Measurements from ENCODE around the gene GDF9.

GDF9 gene, protein sequence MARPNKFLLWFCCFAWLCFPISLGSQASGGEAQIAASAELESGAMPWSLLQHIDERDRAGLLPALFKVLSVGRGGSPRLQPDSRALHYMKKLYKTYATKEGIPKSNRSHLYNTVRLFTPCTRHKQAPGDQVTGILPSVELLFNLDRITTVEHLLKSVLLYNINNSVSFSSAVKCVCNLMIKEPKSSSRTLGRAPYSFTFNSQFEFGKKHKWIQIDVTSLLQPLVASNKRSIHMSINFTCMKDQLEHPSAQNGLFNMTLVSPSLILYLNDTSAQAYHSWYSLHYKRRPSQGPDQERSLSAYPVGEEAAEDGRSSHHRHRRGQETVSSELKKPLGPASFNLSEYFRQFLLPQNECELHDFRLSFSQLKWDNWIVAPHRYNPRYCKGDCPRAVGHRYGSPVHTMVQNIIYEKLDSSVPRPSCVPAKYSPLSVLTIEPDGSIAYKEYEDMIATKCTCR

DNA sequence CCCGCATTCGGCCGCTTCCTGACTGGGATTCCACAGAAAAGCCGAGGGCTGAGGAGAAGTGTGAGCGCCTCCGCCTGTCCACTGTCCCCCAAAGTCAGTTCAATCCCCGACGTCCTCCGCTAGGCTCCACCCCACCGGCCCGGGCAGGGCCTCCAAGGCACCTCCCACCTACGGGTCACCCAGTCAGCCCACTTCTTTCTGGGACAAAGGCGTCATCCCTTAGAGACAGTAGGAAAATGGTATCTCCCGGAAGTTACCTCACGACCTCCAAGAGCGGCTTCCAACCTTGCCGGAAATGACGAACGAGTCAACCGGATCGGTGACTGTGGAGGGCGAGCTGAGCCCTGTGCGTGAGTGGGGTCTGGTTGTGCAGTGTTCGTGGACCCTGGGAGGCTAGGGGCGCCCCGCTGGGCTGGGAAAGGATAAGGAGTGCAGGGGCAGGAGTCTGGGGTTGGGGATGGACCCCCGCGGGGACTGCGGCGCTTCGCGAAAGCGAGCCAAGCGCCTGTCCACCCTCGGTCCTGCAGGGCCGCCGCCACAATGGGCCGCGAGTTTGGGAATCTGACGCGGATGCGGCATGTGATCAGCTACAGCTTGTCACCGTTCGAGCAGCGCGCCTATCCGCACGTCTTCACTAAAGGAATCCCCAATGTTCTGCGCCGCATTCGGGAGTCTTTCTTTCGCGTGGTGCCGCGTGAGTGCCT lies at the start of gene GDF9, which contains the start of gene UQCRQ:
GDF9 (minus strand) TSS at position 128 of the 704 bp plus-strand sequence. CDS start 1,936 bp downstream, outside the sequence.
UQCRQ (plus strand) TSS at position 301 of the 704 bp plus-strand sequence; CDS start at position 541, 240 bp downstream.
- DNase-seq (ENCODE audit: low read depth) = peak; percentile 56

DNA sequence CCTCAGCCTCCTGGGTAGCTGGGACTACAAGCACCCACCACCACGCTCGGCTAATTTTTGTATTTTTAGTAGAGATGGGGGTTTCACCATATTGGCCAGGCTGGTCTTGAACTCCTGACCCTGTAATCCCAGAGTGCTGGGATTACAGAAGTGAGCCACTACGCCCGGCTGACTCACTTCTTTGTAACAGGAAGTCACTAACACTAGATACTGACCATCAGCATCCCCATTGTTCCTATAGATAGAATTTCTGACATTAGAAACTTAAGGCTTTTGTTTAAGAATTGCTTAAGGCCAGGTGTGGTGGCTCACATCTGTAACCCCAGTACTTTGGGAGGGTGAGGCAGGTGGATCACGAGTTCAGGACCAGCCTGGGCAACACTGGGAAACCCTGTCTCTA lies 49.4 kb upstream of the GDF9 start:
- no peak for DNase-seq (ENCODE audit: low read depth)

DNA sequence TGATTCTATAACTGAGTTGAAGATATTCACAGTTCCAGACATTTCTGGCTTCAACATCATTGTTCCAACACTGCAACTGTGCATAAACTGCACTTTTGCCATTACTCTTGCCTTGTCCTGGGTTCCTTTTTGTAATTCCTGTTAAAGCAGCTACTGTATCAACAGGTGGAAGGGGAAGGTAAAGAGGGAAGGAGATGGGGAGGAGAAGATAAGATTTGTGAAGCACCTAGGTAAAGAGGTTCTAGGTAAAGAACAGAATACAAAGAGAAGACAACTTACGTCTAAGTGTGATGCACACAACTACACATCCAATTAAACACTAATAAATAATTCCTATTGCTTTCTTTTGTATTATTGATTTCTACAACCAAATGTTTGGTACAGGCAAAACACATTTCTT lies 43.4 kb upstream of the GDF9 start:
- DNase-seq (ENCODE audit: low read depth) = no peak

DNA sequence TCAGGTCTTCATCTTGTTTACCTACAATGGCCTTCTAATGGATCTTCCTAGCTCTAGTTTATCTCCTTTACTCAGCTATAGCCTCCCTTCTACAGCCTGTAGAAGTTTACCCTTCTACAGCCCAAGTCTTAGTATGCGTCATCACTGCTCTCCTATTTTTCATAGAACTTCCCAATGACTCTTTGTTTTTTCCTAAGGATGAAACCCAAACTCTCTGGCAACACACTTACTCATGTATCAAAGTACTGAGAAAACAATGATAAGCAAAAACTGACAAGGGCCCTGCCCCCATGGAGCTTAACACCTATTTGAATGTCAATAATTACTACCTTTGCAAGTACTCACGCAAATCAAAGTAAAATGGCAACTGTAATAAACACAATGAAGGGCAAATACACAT lies 40.9 kb upstream of the GDF9 start:
- DNase-seq (ENCODE audit: low read depth) = no peak

DNA sequence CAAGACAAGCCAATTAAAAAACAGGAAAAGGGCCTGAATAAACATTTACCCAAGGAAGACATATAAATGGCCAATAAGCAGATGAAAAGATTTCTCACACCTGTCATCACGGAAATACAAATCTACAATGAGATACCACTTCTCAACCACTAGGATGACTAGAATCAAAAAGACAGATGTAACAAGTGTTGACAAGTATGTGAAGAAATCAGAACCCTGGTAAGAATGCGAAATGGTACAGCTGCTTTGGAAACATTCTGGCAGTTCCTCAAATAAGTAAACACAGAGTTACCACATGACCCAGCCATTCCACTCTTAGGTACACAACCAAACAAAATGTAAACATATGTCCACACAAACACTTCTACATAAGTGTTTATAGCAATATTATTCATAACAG lies 39.7 kb upstream of the GDF9 start:
- no peak for DNase-seq (ENCODE audit: low read depth)

GRCh38 chr5:132901730-132902129 lies 35.5 kb upstream of the GDF9 start:
- no peak for DNase-seq (ENCODE audit: low read depth)

- DNase-seq (ENCODE audit: low read depth) = no peak
These were observed 34.8 kb upstream of the GDF9 start for GRCh38 chr5:132901036-132901435.

DNA sequence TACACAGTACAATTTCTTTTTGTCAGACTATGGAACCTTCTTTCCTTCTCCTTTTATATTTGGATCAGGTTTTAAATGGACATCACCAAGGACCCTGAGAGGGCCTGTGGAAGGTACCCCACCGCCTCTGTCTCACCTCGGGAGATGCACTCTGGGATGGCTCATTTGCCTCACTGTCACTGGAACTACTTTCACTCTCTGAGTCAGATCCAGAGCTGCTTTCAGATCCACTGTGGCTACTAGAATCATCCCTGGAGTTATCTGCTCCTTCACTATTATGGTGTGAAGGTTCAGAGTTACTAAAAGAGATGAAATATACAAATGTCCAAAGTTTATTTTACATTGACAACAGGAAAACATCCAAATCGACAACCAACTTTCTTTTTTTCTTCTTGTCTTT lies 31.8 kb upstream of the GDF9 start:
- no peak for DNase-seq (ENCODE audit: low read depth)

- no peak for DNase-seq (ENCODE audit: low read depth)
These were observed 30.4 kb upstream of the GDF9 start for GRCh38 chr5:132896685-132897084.

DNA sequence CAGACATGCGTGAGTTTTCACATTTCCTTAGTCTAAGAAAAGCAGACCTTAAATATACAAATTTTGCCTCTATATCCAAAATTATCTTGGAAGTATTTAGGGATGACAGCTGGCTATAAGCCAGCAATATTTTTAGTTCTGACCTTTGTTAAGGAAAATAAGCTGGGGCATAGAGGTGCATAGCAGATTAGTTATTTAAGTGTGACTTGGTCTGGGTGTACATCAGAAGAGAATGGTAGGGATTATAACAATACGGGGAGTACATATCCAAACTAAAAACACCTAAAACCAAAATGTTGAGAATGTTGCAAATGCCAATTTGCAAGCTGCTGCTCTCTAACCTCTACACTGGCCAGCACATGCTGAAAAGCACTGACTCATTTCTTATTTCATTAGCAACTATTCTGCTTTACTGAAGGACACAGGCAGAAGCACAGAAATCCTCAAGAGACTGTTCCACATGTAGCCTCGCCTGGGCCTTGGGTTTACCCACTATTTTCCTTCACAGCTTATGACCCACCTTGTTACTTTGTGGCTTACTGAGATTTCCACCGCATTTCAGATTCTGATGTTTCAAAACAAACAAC lies 29.5 kb upstream of the GDF9 start:
- no peak for DNase-seq (ENCODE audit: low read depth)

- DNase-seq (ENCODE audit: low read depth) = no peak
These were observed 24.5 kb upstream of the GDF9 start for GRCh38 chr5:132890817-132891216.

DNA sequence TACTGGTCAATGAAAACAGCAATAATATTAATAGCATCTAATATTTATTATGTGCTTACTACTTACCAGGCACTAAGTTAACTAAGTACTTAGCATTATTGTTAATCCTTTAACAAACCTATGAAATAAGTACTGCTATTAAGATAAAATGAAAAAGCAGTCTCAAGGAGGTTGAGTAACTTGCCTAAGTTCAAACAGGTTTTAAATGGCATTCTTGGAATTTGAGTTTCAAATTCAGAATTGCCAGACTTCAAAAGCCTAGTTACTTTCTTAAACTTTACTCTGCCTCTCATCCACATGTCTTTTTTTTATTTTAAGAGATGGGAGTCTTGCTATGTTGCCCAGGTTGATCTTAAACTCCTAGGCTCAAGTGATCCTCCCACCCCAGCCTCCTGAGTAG lies 23.2 kb upstream of the GDF9 start:
- no peak for DNase-seq (ENCODE audit: low read depth)

- no peak for DNase-seq (ENCODE audit: low read depth)
These were observed 21.0 kb upstream of the GDF9 start for GRCh38 chr5:132887283-132887682.

DNA sequence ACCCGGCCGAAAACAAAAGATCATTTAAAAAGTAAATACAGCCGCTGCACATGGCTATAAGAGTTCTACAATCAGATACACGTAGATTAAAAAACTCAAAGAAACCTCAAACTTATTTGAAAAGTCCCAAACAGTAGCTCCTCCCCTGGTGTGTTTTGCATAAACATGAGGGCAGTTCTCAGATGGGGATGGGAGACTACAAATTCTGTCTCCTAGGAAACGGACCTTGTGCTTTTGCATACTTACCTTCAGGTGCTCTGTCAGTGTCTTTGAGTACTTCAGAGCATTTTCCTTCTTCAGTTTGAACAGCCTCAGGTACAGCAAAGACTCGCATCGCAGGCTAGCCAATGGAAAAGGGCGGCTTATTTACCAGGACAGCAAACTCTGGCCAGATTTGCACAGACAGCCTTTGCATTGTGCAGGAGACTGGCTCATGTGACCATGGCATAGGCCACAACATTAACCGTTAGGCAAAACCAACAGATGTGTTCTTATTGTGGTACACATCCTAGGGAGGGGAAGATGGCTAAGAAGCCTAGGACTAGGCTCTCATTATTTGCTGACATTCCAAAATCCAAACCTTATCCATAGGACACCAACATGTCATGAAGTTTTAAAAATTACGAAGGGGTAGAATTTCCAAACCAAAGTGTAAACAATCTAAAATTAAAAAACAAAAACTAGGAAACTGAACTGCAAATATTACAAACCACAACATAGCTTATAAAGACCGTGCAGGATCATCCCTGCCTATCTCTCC lies 20.0 kb upstream of the GDF9 start:
- no peak for DNase-seq (ENCODE audit: low read depth)

DNA sequence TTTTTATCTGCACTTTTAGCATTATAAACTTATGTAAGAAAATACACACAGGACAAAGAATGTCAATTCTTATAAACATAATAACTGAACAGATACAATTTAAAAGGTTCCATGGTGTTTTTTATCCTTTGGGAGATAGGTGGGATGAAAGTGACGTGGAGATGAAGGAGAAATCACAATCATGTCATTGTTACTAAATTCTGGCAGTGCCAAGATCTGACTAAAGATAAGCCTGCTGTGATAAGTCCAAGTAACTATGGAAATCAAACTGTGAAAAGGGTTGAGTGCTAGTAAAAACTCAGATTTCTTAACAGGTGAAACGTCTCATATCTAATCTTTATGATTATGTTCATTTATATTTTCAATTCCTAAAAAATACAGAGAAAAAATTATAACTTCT lies 18.3 kb upstream of the GDF9 start:
- no peak for DNase-seq (ENCODE audit: low read depth)

DNA sequence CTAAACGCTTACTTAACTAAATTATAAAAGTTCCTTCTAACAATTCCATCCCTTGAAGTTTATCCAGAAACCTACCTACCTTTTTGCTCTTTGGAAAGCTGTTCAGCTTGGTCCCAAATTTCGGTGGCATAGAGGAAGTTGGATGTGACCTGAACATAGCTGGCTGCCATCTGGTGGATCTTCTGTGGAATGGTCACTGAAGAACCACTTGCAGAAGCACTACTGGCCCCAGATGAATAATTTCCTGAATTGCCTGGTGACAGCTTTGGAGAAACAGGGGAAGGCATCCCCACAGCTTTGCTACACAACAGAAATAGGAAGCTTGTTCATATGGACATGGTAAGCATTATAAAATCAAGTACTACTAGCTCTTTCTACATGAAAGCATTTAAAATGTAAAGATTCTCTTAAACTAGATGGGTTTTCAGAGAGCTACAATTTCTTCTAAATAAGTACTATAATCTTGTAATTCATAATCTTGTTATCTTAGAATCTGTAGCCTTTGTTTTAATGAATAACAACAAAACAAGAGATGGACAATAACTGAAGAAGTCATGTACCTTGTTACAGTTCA lies 17.1 kb upstream of the GDF9 start:
- no peak for DNase-seq (ENCODE audit: low read depth)

DNA sequence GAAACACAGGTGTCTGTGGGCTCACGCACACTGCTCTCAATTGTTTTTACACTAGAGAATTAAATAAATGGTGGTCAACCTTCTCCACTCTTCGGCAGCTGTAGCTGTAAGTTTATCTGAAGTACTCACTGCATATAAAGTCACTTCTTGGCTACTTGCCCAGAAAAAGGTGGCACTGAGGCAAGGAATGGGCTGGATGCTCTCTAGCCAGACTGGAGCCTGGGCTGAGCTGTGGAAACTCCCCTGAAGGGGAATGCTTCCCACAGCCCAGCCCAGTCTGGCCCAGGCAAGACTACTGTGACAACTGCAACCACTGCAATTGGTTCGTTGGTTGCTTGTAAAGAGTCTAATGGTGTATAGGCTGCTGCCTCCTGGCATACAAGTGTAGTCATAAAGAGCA lies 11.7 kb upstream of the GDF9 start:
- DNase-seq (ENCODE audit: low read depth) = no peak

- no peak for DNase-seq (ENCODE audit: low read depth)
These were observed 11.2 kb upstream of the GDF9 start for GRCh38 chr5:132877466-132877865.

DNA sequence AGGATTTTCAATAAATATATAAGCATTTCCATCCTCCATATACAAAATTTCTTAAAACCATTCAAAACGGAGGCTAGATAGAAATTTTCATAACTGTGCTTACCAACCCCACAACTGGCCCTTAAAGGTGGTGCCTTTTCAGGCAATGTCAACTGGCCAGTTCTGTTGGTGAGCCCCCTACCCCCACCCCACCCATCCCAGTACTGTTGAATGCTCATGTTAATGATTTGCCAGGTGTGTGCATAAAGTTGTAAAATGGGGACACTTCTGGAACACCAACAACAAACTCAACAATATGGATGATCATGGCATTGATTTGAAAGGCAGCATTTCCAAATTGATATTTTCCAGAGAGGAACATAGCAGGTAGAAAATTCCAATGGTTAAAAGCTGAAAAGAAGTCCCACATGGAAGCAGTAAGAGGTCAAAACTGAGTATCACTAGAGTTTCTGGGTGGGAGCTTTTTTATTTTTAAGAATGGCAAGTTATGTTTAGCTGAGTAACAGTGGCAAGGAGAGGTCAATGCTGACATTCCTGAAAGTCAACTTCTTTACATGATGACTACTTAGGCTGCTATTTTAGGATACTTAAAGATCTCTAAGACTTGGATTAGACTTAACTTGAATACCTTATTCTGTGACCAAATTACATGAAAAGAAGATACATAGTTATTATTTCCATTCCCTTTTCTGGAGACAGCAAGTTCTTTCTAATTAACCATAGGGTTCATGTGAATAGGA lies 9.9 kb upstream of the GDF9 start:
- no peak for DNase-seq (ENCODE audit: low read depth)

- DNase-seq (ENCODE audit: low read depth) = no peak
These were observed 7.6 kb upstream of the GDF9 start for GRCh38 chr5:132873930-132874271.
